WTC11 (cell line): ENCODE results near the gene LY6G5C.

Source experiments
- CTCF ChIP-seq: fragments of 200-600 bp; IDR thresholded peaks from 2 replicates; pipeline ENCODE4 v1.8.0; 2022; ENCODE audit warnings: antibody characterized with exemption
- NFYB ChIP-seq: sonication (generic); formaldehyde crosslinking; conservative IDR thresholded peaks from 2 replicates; pipeline ENCODE4 v1.8.0; 2022; ENCODE audit warnings: low read depth, missing genetic modification reagents
- ZNF121 ChIP-seq: sonication (generic); formaldehyde crosslinking; IDR thresholded peaks from 2 replicates; pipeline ENCODE4 v1.8.0; 2023; ENCODE audit warnings: missing genetic modification reagents

- no peak for TF ChIP-seq CTCF
- TF ChIP-seq NFYB (CRISPR knock-in tag) = no peak
- TF ChIP-seq ZNF121 = no peak
These were observed 29.8 kb upstream of the LY6G5C start for GRCh38 chr6:31710523-31711219.
